H1 (cell line): ENCODE results near the gene BATF3. TPM values are rescaled to one million over a fixed set of nuclear protein-coding genes. Genes with fewer than 3 reads are reported as not detected.

ENCODE experiments used
- JUN ChIP-seq: IDR thresholded peaks from 2 replicates; pipeline ENCODE4 v1.6.1; 2011; ENCODE audit warnings: low read depth, mild to moderate bottlenecking, improper control_type of control experiment, low read length
- KDM5A ChIP-seq: fragments of 200-600 bp; IDR thresholded peaks from 2 replicates; pipeline ENCODE4 v1.7.1; 2012; ENCODE audit warnings: mild to moderate bottlenecking, low read length, inconsistent platforms, mixed read lengths
- NANOG ChIP-seq: IDR thresholded peaks from 2 replicates; pipeline ENCODE4 v1.6.1; 2011; ENCODE audit warnings: low read length, low read depth, mild to moderate bottlenecking, inconsistent platforms; ENCODE audit not compliant: insufficient read depth, poor library complexity, severe bottlenecking
- RAD21 ChIP-seq, 2 experiments: IDR thresholded peaks in 1 of 2; conservative IDR thresholded peaks in 1 of 2; 2 replicates each; pipeline ENCODE4 v1.6.1; 2011; ENCODE audit warnings: low read depth in 2 of 2, low read length in 2 of 2, improper control_type of control experiment in 1 of 2, inconsistent platforms in 1 of 2, mild to moderate bottlenecking in 1 of 2, moderate library complexity in 1 of 2
- SP1 ChIP-seq: IDR thresholded peaks from 2 replicates; pipeline ENCODE4 v1.6.1; 2011; ENCODE audit warnings: low read depth, low read length
- TAF7 ChIP-seq: optimal IDR thresholded peaks from 2 replicates; pipeline ENCODE3; 2011; ENCODE audit warnings: low read depth, mild to moderate bottlenecking, inconsistent platforms, low read length, moderate library complexity, borderline replicate concordance
- polyA plus RNA-seq, 7 experiments: library from polyadenylated mRNA; depleted of rRNA in 3 of 7; stranded (reverse) in 5 of 7; unstranded in 2 of 7; fragments of >200 nt in 5 of 7; fragments of 200-250 nt in 2 of 7; gene quantifications; 1 replicate in 5 of 7; 2 replicates in 1 of 7; 4 replicates in 1 of 7; pipeline versions ENCODE4 v1.2.1 to v1.2.3, GENCODE V29; 2011 to 2013; ENCODE audit warnings: missing spikeins in 2 of 7, mixed read lengths in 2 of 7
- total RNA-seq: library from RNA; stranded (reverse); fragmentation: NEBNext Ultra II Directional; extraction: Animal tissue kit (Norgen Biotek cat#: 25700); gene quantifications from 2 replicates; pipeline ENCODE4 v1.2.1, GENCODE V29; 2021
- TF ChIP-seq, protein P1 (sequence below): fragments of 300-600 bp; sonication (generic); IDR thresholded peaks from 2 replicates; pipeline ENCODE4 v1.7.1; 2012; ENCODE audit warnings: low read length, moderate library complexity, mild to moderate bottlenecking, inconsistent platforms; ENCODE audit not compliant: insufficient replicate concordance
- TF ChIP-seq, protein P2 (sequence below): IDR thresholded peaks from 2 replicates; pipeline ENCODE4 v1.6.1; 2011; ENCODE audit warnings: low read depth, mild to moderate bottlenecking, low read length; ENCODE audit not compliant: insufficient read depth
- TF ChIP-seq, protein P3 (sequence below): IDR thresholded peaks from 2 replicates; pipeline ENCODE4 v1.6.1; 2012; ENCODE audit warnings: low read length, inconsistent platforms

Gene BATF3
- total and polyA plus RNA-seq, 2 of the 8 experiments (the other 6 are each of a cell fraction or from before 2014, with no cell fraction given), result 6.3 TPM

GRCh38 chr1:212637902-212638301, 61.7 kb downstream of the BATF3 start (continued):
- TF ChIP-seq, protein P1, sequence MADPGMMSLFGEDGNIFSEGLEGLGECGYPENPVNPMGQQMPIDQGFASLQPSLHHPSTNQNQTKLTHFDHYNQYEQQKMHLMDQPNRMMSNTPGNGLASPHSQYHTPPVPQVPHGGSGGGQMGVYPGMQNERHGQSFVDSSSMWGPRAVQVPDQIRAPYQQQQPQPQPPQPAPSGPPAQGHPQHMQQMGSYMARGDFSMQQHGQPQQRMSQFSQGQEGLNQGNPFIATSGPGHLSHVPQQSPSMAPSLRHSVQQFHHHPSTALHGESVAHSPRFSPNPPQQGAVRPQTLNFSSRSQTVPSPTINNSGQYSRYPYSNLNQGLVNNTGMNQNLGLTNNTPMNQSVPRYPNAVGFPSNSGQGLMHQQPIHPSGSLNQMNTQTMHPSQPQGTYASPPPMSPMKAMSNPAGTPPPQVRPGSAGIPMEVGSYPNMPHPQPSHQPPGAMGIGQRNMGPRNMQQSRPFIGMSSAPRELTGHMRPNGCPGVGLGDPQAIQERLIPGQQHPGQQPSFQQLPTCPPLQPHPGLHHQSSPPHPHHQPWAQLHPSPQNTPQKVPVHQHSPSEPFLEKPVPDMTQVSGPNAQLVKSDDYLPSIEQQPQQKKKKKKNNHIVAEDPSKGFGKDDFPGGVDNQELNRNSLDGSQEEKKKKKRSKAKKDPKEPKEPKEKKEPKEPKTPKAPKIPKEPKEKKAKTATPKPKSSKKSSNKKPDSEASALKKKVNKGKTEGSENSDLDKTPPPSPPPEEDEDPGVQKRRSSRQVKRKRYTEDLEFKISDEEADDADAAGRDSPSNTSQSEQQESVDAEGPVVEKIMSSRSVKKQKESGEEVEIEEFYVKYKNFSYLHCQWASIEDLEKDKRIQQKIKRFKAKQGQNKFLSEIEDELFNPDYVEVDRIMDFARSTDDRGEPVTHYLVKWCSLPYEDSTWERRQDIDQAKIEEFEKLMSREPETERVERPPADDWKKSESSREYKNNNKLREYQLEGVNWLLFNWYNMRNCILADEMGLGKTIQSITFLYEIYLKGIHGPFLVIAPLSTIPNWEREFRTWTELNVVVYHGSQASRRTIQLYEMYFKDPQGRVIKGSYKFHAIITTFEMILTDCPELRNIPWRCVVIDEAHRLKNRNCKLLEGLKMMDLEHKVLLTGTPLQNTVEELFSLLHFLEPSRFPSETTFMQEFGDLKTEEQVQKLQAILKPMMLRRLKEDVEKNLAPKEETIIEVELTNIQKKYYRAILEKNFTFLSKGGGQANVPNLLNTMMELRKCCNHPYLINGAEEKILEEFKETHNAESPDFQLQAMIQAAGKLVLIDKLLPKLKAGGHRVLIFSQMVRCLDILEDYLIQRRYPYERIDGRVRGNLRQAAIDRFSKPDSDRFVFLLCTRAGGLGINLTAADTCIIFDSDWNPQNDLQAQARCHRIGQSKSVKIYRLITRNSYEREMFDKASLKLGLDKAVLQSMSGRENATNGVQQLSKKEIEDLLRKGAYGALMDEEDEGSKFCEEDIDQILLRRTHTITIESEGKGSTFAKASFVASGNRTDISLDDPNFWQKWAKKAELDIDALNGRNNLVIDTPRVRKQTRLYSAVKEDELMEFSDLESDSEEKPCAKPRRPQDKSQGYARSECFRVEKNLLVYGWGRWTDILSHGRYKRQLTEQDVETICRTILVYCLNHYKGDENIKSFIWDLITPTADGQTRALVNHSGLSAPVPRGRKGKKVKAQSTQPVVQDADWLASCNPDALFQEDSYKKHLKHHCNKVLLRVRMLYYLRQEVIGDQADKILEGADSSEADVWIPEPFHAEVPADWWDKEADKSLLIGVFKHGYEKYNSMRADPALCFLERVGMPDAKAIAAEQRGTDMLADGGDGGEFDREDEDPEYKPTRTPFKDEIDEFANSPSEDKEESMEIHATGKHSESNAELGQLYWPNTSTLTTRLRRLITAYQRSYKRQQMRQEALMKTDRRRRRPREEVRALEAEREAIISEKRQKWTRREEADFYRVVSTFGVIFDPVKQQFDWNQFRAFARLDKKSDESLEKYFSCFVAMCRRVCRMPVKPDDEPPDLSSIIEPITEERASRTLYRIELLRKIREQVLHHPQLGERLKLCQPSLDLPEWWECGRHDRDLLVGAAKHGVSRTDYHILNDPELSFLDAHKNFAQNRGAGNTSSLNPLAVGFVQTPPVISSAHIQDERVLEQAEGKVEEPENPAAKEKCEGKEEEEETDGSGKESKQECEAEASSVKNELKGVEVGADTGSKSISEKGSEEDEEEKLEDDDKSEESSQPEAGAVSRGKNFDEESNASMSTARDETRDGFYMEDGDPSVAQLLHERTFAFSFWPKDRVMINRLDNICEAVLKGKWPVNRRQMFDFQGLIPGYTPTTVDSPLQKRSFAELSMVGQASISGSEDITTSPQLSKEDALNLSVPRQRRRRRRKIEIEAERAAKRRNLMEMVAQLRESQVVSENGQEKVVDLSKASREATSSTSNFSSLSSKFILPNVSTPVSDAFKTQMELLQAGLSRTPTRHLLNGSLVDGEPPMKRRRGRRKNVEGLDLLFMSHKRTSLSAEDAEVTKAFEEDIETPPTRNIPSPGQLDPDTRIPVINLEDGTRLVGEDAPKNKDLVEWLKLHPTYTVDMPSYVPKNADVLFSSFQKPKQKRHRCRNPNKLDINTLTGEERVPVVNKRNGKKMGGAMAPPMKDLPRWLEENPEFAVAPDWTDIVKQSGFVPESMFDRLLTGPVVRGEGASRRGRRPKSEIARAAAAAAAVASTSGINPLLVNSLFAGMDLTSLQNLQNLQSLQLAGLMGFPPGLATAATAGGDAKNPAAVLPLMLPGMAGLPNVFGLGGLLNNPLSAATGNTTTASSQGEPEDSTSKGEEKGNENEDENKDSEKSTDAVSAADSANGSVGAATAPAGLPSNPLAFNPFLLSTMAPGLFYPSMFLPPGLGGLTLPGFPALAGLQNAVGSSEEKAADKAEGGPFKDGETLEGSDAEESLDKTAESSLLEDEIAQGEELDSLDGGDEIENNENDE, result no peak
- TF ChIP-seq, protein P2, sequence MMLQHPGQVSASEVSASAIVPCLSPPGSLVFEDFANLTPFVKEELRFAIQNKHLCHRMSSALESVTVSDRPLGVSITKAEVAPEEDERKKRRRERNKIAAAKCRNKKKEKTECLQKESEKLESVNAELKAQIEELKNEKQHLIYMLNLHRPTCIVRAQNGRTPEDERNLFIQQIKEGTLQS, result no peak
- TF ChIP-seq KDM5A (no peak), JUN (no peak), TAF7 (no peak), SP1 (no peak), RAD21 (IDR thresholded peaks at IDR 0.05 in 1 of 2, conservative IDR thresholded peaks at IDR 0.05 in 1 of 2; ENCODE audit: low read depth in 2 of 2, low read length in 2 of 2) (no peak), NANOG (no peak)
- TF ChIP-seq, protein P3, sequence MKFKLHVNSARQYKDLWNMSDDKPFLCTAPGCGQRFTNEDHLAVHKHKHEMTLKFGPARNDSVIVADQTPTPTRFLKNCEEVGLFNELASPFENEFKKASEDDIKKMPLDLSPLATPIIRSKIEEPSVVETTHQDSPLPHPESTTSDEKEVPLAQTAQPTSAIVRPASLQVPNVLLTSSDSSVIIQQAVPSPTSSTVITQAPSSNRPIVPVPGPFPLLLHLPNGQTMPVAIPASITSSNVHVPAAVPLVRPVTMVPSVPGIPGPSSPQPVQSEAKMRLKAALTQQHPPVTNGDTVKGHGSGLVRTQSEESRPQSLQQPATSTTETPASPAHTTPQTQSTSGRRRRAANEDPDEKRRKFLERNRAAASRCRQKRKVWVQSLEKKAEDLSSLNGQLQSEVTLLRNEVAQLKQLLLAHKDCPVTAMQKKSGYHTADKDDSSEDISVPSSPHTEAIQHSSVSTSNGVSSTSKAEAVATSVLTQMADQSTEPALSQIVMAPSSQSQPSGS, result no peak
